Measurements from ENCODE around the gene SUSD6.
"Not testable (repeated sequence)": the region's sequence is repeated elsewhere in the genome, so short reads cannot be mapped to it uniquely, and the experiment has no call there.

SUSD6 gene

DNA sequence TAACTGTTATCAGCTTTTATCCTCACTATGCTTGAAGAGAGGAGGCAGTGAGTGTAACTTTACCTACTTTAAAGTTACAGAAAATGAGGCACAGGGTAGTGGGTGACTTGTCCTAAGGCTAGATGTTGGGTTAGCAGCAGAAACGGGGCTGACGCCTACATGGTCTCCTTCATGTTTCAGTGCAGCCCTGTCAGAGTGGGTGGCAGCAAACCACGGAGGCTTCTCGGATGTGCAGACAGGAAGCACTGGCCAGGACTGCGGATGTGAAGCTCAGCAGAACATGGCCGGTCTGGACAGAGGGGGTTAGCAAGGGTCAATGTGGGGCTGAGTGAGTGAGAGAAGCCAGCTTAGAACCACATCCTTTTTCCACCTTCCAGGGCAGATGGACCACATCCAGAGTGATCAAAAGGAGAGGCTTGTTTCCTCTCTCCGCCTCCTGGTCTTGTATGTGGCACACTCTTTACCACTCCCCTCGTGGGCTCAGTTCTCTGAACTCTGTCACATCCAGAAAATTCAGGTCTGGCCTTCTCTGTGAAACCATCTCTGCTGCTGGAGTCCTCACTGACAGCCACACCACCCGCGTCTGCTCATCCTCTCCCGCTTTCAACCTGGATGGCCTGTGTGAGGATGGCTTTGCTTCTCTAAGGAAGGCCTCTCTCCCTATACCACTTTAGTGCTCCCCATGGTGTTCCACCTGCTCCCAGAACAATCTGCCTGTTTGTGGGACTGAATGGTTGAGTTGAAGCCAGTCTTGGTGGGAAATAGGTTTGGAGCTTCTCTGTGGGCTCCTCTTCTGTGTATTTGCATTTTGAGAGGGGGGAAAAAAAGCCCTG is 14.1 kb downstream of the SUSD6 start:
- peak; percentile 89 for DNase-seq

DNA sequence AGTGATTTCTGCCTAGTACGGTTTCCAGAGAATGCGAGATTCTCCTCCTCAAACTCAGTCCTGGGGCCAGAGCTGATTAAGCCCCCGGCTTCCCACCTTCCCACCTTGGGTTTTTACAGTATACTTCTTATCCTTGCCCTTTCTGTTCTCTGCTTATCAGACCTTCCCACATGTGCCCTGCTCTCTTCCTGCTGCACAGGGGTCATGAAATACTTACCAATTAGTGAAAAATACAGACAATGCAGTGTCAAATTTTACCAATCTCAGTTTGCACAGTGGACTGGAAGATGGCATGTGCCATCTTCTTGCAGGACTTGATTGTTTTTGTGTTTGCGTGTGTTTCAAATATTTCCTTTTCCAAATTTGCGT is 14.7 kb downstream of the SUSD6 start:
- DNase-seq: no peak

DNA sequence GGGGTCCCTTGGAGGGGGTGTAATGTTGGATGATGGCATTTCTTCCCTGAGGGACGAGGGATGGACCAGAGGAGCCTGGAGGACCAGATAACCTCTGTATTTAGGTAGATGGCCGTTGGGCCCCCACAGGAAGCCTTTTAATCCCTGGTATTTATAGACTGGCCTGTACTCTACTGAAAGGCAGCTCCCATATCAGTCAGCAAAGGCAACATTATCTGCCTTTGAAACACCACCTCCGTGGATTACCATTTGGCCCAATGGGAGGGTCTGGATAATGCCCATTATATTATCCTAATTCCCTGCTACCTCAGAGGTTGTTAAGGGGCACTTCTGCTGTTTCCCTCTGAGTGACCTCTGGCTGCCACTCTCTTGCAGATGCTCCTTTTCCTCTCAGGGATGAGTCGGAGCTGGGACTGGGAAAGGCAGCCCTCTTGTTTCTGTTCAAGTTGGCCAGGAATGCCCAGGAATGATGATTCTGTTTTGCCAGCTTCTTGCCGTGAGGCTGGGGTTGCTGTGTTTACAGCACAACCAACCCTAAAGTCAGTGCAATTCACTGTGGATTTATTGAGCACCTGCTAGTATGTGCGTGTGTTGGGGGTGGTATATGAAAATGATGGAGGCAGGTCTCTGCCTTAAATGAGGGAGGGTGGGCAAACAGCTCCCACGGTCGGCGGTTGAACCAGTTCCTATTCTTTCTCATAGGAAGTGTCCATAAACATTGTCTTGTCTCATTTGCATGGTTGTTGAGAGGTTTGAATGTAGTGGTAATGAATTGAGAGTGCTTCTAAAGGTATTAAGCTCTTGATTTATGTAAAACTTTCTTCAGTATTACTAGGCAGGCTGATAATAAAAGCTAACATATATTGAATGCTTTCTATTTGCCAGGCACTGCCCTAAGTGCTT is 18.1 kb downstream of the SUSD6 start:
- DNase-seq: no peak

GRCh38 chr14:69630360-69630759 is 19.0 kb downstream of the SUSD6 start:
- DNase-seq: no peak

DNA sequence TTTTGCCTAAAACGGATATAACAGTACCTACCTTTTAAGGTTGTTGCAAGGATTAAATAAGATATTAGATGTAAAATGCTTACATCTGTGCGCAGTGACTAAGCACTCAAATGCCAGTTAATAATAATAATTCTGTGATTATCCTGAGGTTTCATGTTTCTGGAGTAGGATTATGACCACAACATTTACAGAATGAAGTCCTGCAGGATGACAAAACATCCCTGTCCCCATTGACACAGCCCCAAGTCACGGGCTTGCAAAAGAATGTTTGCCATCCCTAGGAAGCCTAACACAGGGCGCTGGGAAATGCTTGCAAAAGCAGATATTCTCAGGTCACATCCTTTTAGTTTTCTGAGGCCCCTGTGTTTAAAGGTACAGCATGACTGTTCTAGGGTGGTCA is 20.1 kb downstream of the SUSD6 start:
- DNase-seq: no peak

DNA sequence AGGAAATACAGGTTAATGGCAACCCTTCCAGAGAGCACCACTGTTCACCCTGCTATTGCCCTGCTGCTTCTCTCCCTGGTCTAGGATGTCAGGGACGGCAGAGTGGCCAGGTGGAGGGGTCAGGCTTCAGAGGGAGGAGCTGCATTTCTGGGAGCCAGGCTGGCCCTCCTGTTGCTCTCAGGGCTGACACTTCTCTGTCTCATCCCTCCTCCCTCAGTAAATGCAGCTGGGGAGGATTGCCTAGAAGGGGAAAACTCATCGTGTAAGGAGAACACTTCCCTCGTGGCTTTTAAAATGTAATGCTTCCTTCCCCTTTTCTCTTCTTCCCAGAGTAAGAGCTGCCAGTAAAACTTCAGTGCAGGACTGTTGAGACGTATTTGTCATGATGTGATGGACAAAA is 20.8 kb downstream of the SUSD6 start:
- DNase-seq: peak; percentile 52 to 65

GRCh38 chr14:69632593-69633151 is 21.3 kb downstream of the SUSD6 start:
- DNase-seq: no peak

GRCh38 chr14:69633238-69633637 is 21.8 kb downstream of the SUSD6 start:
- DNase-seq: no peak

DNA sequence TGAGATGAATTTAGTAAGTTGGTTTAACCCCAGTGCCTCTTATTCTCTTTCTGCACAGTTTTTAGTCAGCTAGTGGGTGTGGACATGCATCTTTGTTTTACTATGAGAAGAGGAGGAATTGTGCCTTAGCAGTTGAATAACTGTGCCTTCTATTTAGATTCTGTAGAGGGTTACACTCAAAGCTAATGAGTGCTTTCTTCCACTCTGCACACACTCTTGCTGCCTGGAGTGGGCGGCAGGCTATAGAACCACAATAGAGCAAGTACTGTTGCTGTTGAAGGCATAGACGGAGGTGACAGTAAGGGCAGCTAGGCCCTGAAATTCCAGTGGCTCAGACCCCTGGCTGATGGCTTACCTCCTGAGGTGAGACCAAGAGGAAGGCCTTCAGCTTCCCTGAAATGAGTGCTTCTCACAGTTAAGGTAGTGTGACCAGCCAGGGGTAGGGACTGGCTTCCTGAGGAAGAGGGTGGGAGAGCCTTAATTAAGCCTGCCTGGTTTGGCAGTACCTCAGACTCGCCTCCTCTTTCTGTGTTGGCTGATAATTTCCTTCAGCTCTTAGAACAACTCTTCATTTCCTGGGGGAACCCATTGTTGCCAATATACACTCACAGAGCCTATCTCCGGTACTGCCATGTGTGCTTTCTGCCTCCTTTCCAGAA is 24.7 kb downstream of the SUSD6 start:
- DNase-seq: no peak

GRCh38 chr14:69636718-69637480 is 25.5 kb downstream of the SUSD6 start:
- DNase-seq: no peak

GRCh38 chr14:69637503-69638031 is 26.2 kb downstream of the SUSD6 start:
- no peak for DNase-seq

- no peak for DNase-seq
Measured at GRCh38 chr14:69640931-69641330, 29.5 kb downstream of the SUSD6 start.

- DNase-seq: not testable (repeated sequence)
Measured at GRCh38 chr14:69642212-69642793, 30.9 kb downstream of the SUSD6 start.

- DNase-seq: peak; percentile 61 to 70
Measured at GRCh38 chr14:69643430-69644200, 32.2 kb downstream of the SUSD6 start.

- peak in 1 of 2 experiments; percentile 43 for DNase-seq
Measured at GRCh38 chr14:69644814-69645213, 33.4 kb downstream of the SUSD6 start.

GRCh38 chr14:69647213-69647612 is 35.8 kb downstream of the SUSD6 start:
- no peak for DNase-seq

GRCh38 chr14:69647642-69648041 is 36.2 kb downstream of the SUSD6 start:
- not testable (repeated sequence) for DNase-seq

DNA sequence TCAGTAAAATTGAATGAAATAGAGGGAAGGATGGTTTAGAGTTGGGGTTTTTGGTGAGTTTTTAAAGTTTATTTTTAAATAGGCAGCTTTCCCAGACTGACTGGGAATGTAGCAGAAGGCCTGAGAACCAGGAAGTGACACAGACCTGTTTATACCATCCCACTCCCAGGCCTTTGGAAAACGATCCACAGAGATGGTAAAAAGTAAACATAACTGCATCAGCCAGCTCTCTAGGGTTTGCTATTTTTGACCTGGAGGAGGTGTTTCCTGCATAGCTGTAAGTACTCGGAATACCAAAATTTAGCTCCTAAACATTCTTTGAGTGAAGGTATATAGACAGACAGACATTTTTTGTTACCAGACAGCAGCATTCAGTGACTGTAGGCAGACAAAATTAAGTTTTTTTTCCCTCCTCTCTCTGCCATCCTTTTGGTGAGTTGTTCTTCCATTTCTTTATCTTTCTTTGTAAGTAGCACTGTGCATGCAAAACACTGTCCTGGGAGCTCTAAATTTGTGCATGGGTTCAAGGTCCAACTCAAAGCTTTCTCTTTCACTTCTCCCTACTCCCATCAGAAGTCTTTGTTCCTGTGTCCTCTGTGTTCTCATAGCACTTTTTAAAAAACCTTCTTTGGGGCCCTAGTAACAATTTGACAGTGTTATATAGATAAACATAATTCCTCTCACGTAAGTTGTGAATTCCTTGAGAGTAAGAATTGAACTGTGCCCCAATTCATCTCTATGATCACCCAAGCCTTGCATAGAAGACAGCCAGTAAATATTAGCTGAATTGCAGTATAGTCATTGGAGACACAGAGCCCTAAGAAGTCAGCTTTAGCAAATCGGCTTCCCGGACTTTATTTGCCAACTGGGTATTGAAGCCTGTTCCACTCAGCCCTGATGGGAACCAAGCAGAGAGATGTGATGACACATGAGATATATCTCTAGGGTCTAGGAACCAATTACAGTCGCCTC is 37.4 kb downstream of the SUSD6 start:
- no peak for DNase-seq

DNA sequence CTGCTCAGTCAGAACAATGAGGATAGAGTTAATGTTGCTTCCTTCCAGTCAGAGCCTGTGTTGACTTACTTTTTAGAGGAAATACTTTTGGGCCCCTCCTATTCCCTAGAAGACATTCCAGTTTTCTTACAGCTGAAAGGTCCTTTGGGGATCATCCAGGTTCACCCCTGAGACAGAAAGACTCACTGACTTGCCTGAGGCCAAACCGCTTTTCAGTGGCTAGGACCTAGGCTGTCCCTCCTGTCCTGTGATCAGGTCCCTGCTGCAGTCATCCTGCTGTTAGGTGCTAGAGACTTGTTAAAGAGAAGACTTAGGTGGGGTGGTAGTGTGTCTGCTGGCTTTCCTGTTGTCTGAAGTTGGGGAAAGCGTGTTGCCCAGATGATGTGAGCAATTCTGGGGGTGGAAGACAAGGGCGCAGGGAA is 39.6 kb downstream of the SUSD6 start:
- no peak for DNase-seq

DNA sequence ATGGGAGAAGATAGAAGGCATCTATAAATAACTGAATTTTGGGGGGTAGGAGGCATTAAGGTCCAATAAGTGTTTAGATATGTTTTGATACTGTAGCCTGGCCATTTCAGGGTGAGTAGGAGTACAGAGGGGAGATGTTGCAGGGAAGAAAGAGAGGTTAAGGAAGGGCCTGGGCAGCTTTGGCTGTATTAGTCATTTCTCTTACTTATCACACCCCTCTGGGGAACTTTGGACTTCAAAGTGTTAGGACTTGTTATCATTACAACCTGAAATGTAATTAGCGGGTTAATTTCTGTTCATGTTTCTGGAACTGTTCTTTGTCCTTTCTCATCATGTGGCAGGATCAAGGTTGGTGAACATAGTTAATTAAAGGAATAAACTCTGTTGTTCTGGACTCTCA is 40.3 kb downstream of the SUSD6 start:
- DNase-seq: no peak

Measured in AML-193 (cell line).